Osteocyte (in vitro differentiated cells): ENCODE results near the gene WDR33. TPM values are rescaled to one million over a fixed set of nuclear protein-coding genes. Genes with fewer than 3 reads are reported as not detected.

Source experiments
- DNase-seq: peaks from one replicate; pipeline ENCODE4 v3.0.0; 2021; ENCODE audit warnings: mixed read lengths; ENCODE audit not compliant: unreplicated experiment; ENCODE audit errors: extremely low spot score
- H3K27ac Mint-ChIP-seq: one replicate; pipeline ENCODE4 v1.8.0; 2021; ENCODE audit warnings: mild to moderate bottlenecking, mixed read lengths; ENCODE audit not compliant: unreplicated experiment
- H3K27me3 Mint-ChIP-seq: one replicate; pipeline ENCODE4 v1.8.0; 2021; ENCODE audit warnings: mixed read lengths; ENCODE audit not compliant: unreplicated experiment
- H3K36me3 Mint-ChIP-seq: one replicate; pipeline ENCODE4 v1.8.0; 2021; ENCODE audit warnings: mixed read lengths; ENCODE audit not compliant: unreplicated experiment
- H3K4me1 Mint-ChIP-seq: one replicate; pipeline ENCODE4 v1.8.0; 2021; ENCODE audit warnings: mixed read lengths; ENCODE audit not compliant: unreplicated experiment
- H3K4me3 Mint-ChIP-seq: one replicate; pipeline ENCODE4 v1.8.0; 2021; ENCODE audit warnings: mild to moderate bottlenecking, moderate library complexity, mixed read lengths; ENCODE audit not compliant: unreplicated experiment
- H3K9me3 Mint-ChIP-seq: one replicate; pipeline ENCODE4 v1.8.0; 2021; ENCODE audit warnings: mixed read lengths; ENCODE audit not compliant: unreplicated experiment
- total RNA-seq: library from RNA; stranded (reverse); gene quantifications from 2 replicates; pipeline ENCODE4 v1.2.1, GENCODE V29; 2021
- TF ChIP-seq, protein P1 (sequence below): fragments of 200-600 bp; sonication (generic); IDR thresholded peaks from 2 replicates; pipeline ENCODE4 v1.5.0; 2021; ENCODE audit warnings: antibody characterized with exemption, mild to moderate bottlenecking, moderate library complexity

The WDR33 gene
- total RNA-seq, 1 donor from 2014 or later: 43.3 TPM

GRCh38 chr2:127733113-127733815 lies 77.7 kb downstream of the WDR33 start:
- peak overlapping the region; percentile 17 for H3K4me3 Mint-ChIP-seq
- H3K27me3 Mint-ChIP-seq: no peaks in the 10 kb centered on the region
- TF ChIP-seq, protein P1, sequence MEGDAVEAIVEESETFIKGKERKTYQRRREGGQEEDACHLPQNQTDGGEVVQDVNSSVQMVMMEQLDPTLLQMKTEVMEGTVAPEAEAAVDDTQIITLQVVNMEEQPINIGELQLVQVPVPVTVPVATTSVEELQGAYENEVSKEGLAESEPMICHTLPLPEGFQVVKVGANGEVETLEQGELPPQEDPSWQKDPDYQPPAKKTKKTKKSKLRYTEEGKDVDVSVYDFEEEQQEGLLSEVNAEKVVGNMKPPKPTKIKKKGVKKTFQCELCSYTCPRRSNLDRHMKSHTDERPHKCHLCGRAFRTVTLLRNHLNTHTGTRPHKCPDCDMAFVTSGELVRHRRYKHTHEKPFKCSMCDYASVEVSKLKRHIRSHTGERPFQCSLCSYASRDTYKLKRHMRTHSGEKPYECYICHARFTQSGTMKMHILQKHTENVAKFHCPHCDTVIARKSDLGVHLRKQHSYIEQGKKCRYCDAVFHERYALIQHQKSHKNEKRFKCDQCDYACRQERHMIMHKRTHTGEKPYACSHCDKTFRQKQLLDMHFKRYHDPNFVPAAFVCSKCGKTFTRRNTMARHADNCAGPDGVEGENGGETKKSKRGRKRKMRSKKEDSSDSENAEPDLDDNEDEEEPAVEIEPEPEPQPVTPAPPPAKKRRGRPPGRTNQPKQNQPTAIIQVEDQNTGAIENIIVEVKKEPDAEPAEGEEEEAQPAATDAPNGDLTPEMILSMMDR: no peak
- H3K9me3 Mint-ChIP-seq: no peaks in the 10 kb centered on the region
- DNase-seq: no peak
- peaks cover 29% of the 10 kb centered on the region for H3K4me1 Mint-ChIP-seq
- H3K27ac Mint-ChIP-seq: peak overlapping the region; percentile 84
- peaks cover 3% of the 10 kb centered on the region for H3K36me3 Mint-ChIP-seq

GRCh38 chr2:127726158-127726880 lies 84.7 kb downstream of the WDR33 start:
- TF ChIP-seq, protein P1: no peak
- no peak for DNase-seq
- Mint-ChIP-seq H3K9me3 (no peaks in the 10 kb centered on the region), H3K4me3 (no peak overlapping the region), H3K36me3 (peaks cover 18% of the 10 kb centered on the region), H3K27ac (no peak overlapping the region), H3K4me1 (no peaks in the 10 kb centered on the region), H3K27me3 (no peaks in the 10 kb centered on the region)

DNA sequence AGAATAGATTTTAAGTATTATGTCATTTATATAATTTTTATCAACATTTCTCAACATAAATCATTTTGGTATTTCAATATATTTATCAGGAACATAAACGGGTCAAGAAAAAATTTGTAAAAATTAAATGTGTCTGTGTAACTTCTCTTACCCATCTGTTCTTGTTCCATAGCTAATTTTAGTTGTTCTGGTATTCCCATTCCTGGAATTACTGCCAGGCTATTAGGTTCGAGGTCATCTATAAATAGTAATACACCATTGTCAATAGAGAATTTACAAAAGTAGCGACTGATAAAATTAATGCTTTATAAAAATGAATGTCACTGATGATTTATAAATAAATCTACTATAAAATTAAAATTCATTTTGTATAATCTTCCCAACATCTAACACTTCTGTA lies 88.2 kb downstream of the WDR33 start:
- no peak for DNase-seq
- H3K4me3 Mint-ChIP-seq: no peak overlapping the region
- H3K36me3 Mint-ChIP-seq: peaks cover 27% of the 10 kb centered on the region
- no peaks in the 10 kb centered on the region for H3K9me3 Mint-ChIP-seq
- no peak overlapping the region for H3K27ac Mint-ChIP-seq
- H3K4me1 Mint-ChIP-seq: no peaks in the 10 kb centered on the region
- H3K27me3 Mint-ChIP-seq: no peaks in the 10 kb centered on the region
- TF ChIP-seq, protein P1: no peak

DNA sequence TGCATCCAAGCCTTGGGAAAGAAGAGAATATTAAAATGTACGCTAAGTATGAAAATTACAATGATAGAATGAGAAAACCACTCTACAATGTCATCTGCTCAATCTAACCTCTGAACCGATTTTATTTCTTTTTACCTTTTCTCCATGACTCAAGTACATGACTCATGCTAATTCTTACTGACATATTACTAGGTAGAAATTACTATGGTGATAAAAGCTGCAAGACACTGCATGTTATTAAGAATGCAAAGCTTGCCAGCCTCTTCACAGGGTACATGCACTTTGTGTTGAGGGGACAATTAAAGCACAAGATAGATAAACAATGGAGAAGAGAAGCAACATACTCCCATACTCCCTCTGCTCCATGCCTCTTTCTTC lies 89.0 kb downstream of the WDR33 start:
- H3K4me3 Mint-ChIP-seq: no peak overlapping the region
- H3K27me3 Mint-ChIP-seq: no peaks in the 10 kb centered on the region
- H3K36me3 Mint-ChIP-seq: peaks cover 27% of the 10 kb centered on the region
- no peak overlapping the region for H3K27ac Mint-ChIP-seq
- DNase-seq: no peak
- TF ChIP-seq, protein P1: no peak
- H3K9me3 Mint-ChIP-seq: no peaks in the 10 kb centered on the region
- no peaks in the 10 kb centered on the region for H3K4me1 Mint-ChIP-seq

- Mint-ChIP-seq H3K36me3 (peaks cover 30% of the 10 kb centered on the region), H3K27ac (no peak overlapping the region), H3K4me1 (no peaks in the 10 kb centered on the region), H3K4me3 (no peak overlapping the region), H3K9me3 (no peaks in the 10 kb centered on the region), H3K27me3 (no peaks in the 10 kb centered on the region)
- DNase-seq: no peak
- TF ChIP-seq, protein P1: no peak
These were observed 89.5 kb downstream of the WDR33 start for GRCh38 chr2:127721311-127721977.
